Neutrophil (primary cell): ENCODE measurements around the gene FAHD1.

ENCODE experiments used
- H3K27ac ChIP-seq: fragments of 200-600 bp; sonication (generic); 2 replicates; pipeline ENCODE4 v1.5.1; 2016; ENCODE audit warnings: mild to moderate bottlenecking, moderate library complexity
- H3K27me3 ChIP-seq: fragments of 200-600 bp; sonication (generic); 2 replicates; pipeline ENCODE4 v1.6.0; 2016; ENCODE audit warnings: mild to moderate bottlenecking
- H3K36me3 ChIP-seq: fragments of 200-600 bp; sonication (generic); 2 replicates; pipeline ENCODE4 v1.5.1; 2017
- H3K4me1 ChIP-seq, 2 experiments: fragments of 200-600 bp in 1 of 2; sonication (generic) in 1 of 2; 1 replicate in 1 of 2; 2 replicates in 1 of 2; pipeline versions ENCODE4 v1.5.1 to v1.6.1; 2013 to 2016; ENCODE audit warnings: low read depth in 1 of 2, low read length in 1 of 2, mild to moderate bottlenecking in 1 of 2, moderate library complexity in 1 of 2; ENCODE audit not compliant: control insufficient read depth in 1 of 2, insufficient read depth in 1 of 2
- H3K4me3 ChIP-seq, 2 experiments: fragments of 200-600 bp in 1 of 2; sonication (generic) in 1 of 2; 1 replicate in 1 of 2; 2 replicates in 1 of 2; pipeline ENCODE4 v1.5.1; 2013 to 2016; ENCODE audit warnings: low read depth in 1 of 2, low read length in 1 of 2, mild to moderate bottlenecking in 1 of 2, moderate library complexity in 1 of 2
- H3K9me3 ChIP-seq: fragments of 200-600 bp; sonication (generic); 2 replicates; pipeline ENCODE4 v1.5.1; 2016
- CTCF ChIP-seq: fragments of 200-600 bp; sonication (generic); IDR thresholded peaks from 2 replicates; pipeline ENCODE4 v1.5.1; 2016; ENCODE audit warnings: antibody characterized with exemption

The FAHD1 gene

DNA sequence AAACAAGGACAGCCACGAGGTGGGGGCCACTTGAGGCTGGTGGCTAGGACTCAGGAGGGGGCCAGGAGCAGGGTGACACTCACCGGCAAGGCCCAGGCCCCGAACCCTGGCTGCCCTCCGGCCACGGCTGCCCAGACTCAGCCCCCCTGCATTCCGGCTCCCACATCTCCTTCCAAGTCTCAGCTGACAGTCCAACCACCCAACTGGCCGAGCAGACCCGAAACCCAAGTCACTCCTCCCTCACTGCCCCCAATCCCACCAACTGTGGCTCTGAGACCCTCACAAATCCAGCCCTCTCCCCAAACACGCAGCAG, 9.8 kb upstream of the FAHD1 start:
- Histone ChIP-seq H3K36me3 (peaks cover 91% of the 10 kb centered on the region), H3K4me3 (no peak overlapping the region), H3K4me1 (no peaks in the 10 kb centered on the region), H3K27ac (no peak overlapping the region), H3K27me3 (no peaks in the 10 kb centered on the region), H3K9me3 (no peaks in the 10 kb centered on the region)
- no peak for TF ChIP-seq CTCF

DNA sequence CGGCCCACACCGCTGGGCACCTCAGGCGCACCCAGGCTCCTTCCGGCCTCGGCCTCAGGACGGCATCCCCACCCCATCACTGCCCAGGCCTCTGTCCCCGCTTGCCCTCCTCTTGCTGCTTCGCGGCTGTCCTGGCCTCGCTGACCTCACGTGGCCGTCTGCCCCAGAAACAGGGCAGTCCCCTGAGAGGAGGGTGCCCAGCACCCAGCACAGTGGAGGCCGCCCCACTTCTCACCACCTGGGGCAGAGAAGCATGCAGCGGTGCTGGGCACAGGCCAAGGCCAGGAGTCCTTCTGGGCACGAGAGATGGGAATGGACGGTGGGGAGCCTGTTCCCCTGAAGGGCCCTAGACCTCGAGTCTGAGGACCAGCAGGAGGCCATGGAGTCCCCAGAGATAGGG, 9.3 kb upstream of the FAHD1 start:
- Histone ChIP-seq H3K36me3 (peaks cover 95% of the 10 kb centered on the region), H3K27ac (no peak overlapping the region), H3K27me3 (no peaks in the 10 kb centered on the region), H3K4me3 (no peak overlapping the region), H3K9me3 (no peaks in the 10 kb centered on the region), H3K4me1 (no peaks in the 10 kb centered on the region)
- TF ChIP-seq CTCF: no peak

GRCh38 chr16:1818204-1818872, 8.7 kb upstream of the FAHD1 start:
- H3K27me3 ChIP-seq: no peaks in the 10 kb centered on the region
- TF ChIP-seq CTCF: no peak
- H3K27ac ChIP-seq: no peak overlapping the region
- no peaks in the 10 kb centered on the region for H3K9me3 ChIP-seq
- H3K36me3 ChIP-seq: peaks cover 91% of the 10 kb centered on the region
- no peak overlapping the region for H3K4me3 ChIP-seq
- no peaks in the 10 kb centered on the region for H3K4me1 ChIP-seq

GRCh38 chr16:1818873-1819525, 8.0 kb upstream of the FAHD1 start:
- no peak overlapping the region for H3K4me3 ChIP-seq
- H3K9me3 ChIP-seq: no peaks in the 10 kb centered on the region
- TF ChIP-seq CTCF: no peak
- H3K27me3 ChIP-seq: no peaks in the 10 kb centered on the region
- no peaks in the 10 kb centered on the region for H3K4me1 ChIP-seq
- peaks cover 85% of the 10 kb centered on the region for H3K36me3 ChIP-seq
- no peak overlapping the region for H3K27ac ChIP-seq

- H3K9me3 ChIP-seq: no peaks in the 10 kb centered on the region
- peaks cover 78% of the 10 kb centered on the region for H3K36me3 ChIP-seq
- TF ChIP-seq CTCF: no peak
- no peaks in the 10 kb centered on the region for H3K4me1 ChIP-seq
- H3K27ac ChIP-seq: no peak overlapping the region
- H3K4me3 ChIP-seq: no peak overlapping the region
- H3K27me3 ChIP-seq: no peaks in the 10 kb centered on the region
These were observed 7.4 kb upstream of the FAHD1 start for GRCh38 chr16:1819611-1820010.
